Fibroblast of lung (primary cell): Measurements from ENCODE around the gene SENP6.

ENCODE experiments used
- EZH2 ChIP-seq: IDR thresholded peaks from 2 replicates; pipeline ENCODE4 v1.5.1; 2012; ENCODE audit warnings: low read length, control low read depth, mild to moderate bottlenecking; ENCODE audit errors: missing control alignments
- TF ChIP-seq, protein P1 (sequence below), 2 donors: IDR thresholded peaks in 1 of 2; conservative IDR thresholded peaks in 1 of 2; 1 replicate in 1 of 2; 2 replicates in 1 of 2; pipeline ENCODE4 v1.5.1; 2011 to 2012; ENCODE audit warnings: low read length in 2 of 2, control low read depth in 1 of 2, inconsistent platforms in 1 of 2, low read depth in 1 of 2, mild to moderate bottlenecking in 1 of 2

- TF ChIP-seq, protein P1, sequence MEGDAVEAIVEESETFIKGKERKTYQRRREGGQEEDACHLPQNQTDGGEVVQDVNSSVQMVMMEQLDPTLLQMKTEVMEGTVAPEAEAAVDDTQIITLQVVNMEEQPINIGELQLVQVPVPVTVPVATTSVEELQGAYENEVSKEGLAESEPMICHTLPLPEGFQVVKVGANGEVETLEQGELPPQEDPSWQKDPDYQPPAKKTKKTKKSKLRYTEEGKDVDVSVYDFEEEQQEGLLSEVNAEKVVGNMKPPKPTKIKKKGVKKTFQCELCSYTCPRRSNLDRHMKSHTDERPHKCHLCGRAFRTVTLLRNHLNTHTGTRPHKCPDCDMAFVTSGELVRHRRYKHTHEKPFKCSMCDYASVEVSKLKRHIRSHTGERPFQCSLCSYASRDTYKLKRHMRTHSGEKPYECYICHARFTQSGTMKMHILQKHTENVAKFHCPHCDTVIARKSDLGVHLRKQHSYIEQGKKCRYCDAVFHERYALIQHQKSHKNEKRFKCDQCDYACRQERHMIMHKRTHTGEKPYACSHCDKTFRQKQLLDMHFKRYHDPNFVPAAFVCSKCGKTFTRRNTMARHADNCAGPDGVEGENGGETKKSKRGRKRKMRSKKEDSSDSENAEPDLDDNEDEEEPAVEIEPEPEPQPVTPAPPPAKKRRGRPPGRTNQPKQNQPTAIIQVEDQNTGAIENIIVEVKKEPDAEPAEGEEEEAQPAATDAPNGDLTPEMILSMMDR (conservative IDR thresholded peaks at IDR 0.05 in 1 of 2, IDR thresholded peaks at IDR 0.05 in 1 of 2; ENCODE audit: low read depth in 1 of 2, low read length in 2 of 2), result no peak
- TF ChIP-seq EZH2, result no peak
Observed at GRCh38 chr6:75766387-75766786, 164.7 kb downstream of the SENP6 start.
